ENCODE measurements around the gene CCDC134. TPM values are rescaled to one million over a fixed set of nuclear protein-coding genes. Genes with fewer than 3 reads are reported as not detected.
A peak's percentile ranks its signal among the peaks of the same experiment; 100 is the strongest.
"Not testable (repeated sequence)": the region's sequence is repeated elsewhere in the genome, so short reads cannot be mapped to it uniquely, and the experiment has no call there.

CCDC134 gene
- total and polyA plus RNA-seq, 9 donors, result 1.3 to 13.3 (median 8.7) TPM

DNA sequence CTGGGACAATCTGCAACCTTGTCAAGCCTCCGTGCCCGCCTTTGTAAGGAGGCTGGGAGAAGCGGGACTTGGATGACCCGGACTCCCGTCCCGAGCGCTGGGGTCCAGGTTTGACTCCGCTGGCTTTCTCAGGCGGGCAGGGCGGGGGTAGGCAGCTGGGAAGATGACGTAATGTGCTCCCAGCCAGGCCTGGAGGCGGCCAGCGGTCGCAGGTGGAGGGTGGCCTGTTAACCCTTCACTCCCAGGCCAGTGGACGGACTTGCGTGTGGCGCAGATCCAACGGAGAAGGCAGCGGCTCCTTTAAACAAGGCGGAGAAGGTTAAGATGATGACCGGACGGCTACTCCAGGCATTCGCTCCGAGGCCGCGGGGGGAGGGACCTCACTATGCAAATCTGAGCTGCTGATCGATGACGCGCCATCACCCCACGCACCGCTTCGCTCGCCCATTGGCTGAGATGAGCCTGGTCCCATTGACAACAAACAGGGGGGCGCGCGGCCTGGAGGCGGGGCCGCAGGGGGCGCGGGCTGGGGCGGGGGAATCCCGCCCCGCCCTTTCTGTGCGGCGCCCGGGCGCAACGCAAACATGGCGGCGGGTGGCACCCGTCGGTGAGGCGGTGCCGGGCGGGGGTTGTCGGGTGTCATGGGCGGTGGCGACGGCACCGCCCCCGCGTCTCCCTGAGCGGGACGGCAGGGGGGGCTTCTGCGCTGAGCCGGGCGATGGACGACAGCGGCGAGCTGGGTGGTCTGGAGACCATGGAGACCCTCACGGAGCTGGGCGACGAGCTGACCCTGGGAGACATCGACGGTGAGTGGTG, 32.3 kb downstream of the CCDC134 start, which contains the start of gene SREBF2:
TSS of gene SREBF2 (plus strand) at position 553 of the 816 bp plus-strand sequence. CDS start at position 719, 166 bp downstream.
- TF ChIP-seq EP300 (IDR thresholded peaks at IDR 0.05), result peak; percentile 59
- TF ChIP-seq POLR2A (IDR thresholded peaks at IDR 0.05), result peak; percentile 76
- TF ChIP-seq, protein P1, sequence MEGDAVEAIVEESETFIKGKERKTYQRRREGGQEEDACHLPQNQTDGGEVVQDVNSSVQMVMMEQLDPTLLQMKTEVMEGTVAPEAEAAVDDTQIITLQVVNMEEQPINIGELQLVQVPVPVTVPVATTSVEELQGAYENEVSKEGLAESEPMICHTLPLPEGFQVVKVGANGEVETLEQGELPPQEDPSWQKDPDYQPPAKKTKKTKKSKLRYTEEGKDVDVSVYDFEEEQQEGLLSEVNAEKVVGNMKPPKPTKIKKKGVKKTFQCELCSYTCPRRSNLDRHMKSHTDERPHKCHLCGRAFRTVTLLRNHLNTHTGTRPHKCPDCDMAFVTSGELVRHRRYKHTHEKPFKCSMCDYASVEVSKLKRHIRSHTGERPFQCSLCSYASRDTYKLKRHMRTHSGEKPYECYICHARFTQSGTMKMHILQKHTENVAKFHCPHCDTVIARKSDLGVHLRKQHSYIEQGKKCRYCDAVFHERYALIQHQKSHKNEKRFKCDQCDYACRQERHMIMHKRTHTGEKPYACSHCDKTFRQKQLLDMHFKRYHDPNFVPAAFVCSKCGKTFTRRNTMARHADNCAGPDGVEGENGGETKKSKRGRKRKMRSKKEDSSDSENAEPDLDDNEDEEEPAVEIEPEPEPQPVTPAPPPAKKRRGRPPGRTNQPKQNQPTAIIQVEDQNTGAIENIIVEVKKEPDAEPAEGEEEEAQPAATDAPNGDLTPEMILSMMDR (IDR thresholded peaks at IDR 0.05), result no peak
- Histone ChIP-seq H3K36me3 (no peaks in the 10 kb centered on the region), H3K9me3 (no peaks in the 10 kb centered on the region), H3K4me1 (ENCODE audit: insufficient read depth) (peaks cover 2% of the 10 kb centered on the region), H3K27ac (peak within 1 kb of the TSS; percentile 89 to 98), H3K27me3 (no peaks in the 10 kb centered on the region), H3K4me3 (peak within 1 kb of the TSS; percentile 75)
- WGBS, 3 donors, result 0 to 1% (median 0%) methylated on average over 55 to 75 of the region's 75 CpGs
- intact Hi-C loops (cut with DNase I), result no loop called here
- DNase-seq, result peak; percentile 99 to 100 (median 100)

DNA sequence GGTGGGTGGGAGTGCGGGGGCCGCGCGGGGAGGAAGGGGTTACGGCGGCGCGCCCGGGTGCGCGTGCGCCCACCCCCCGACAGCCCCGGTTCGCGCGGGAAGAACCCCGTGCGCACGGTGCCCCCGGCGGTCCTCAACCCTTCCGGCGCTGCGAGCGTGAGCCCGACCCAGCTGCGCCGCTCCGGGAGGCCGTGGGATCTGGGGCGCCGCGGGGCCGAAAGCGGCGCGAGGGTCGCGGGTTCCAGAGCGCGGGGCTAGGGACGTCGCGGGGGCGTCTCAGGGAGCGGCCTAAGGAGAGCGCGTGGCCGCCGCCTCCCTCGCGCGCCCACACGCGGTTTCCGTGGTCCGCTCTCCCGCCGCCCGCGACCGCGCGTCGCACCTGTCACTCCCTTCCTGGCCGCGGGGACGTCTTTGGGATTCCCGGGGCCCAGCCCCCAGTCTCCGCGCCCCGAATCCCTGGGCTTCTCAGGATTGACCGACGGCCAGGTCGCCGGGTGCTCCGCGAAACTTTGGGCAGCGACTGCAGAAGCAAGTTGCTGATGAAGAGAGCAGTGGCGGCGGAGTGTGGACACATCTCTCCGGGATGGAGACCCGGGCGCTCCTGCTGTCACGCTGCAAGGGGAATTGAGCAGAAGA, 33.0 kb downstream of the CCDC134 start:
- WGBS, 3 donors, result 1% methylated on average over 47 to 85 of the region's 86 CpGs
- Histone ChIP-seq H3K27ac (peak overlapping the region; percentile 89 to 98), H3K36me3 (no peaks in the 10 kb centered on the region), H3K9me3 (no peaks in the 10 kb centered on the region), H3K4me3 (peak overlapping the region; percentile 75), H3K4me1 (ENCODE audit: insufficient read depth) (peaks cover 4% of the 10 kb centered on the region), H3K27me3 (no peaks in the 10 kb centered on the region)
- DNase-seq, result peak; percentile 48 to 68 (median 55)
- no peak for TF ChIP-seq EP300 (IDR thresholded peaks at IDR 0.05)
- no peak for TF ChIP-seq POLR2A (IDR thresholded peaks at IDR 0.05)
- TF ChIP-seq, protein P1 (IDR thresholded peaks at IDR 0.05), result no peak
- intact Hi-C loops (cut with DNase I), result no loop called here

DNA sequence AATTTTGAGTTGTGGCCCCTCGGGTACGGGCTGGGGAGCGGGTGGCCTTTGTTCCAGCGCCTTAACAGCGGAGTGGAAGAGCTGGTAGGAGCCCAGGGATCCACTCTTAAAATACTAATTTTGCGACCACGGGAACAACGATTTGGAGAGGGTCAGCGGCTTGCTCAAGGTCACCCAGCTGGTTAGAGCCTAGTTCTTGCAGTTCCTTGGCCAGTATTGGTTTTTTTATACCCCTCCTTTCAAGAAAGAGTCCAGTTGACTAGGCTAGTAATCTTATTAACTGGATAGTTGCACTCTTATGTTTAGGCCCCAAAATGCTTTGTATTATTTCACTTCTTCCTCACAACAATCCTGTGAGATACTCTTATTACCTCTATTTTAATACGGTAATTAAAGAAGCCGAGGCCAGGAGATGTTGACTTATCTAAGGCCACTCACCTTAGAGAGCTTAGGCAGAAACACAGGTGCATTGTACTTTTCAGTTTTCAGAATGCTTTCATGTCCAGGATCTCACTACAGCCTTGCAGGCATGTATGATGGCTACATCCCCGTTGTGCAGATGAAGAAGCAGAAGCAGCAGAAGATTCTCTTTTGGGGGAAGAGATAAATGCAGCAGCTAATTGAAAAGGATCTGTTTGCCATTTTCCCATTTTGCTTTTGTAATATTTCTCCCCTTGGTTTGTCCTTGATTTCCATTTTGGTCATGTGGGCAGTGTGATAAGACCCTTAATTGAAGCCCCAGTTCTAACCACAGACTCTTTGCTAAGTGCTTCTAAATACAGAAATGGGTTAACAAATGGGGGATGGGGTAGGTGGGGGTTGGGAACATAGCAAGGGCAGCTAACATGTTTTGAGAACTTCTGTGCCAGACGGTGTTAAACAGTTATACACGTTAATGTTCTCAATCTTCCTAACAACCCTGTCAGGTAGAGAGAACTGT, 33.8 kb downstream of the CCDC134 start:
- Histone ChIP-seq H3K4me1 (ENCODE audit: insufficient read depth) (peaks cover 4% of the 10 kb centered on the region), H3K27ac (peak overlapping the region; percentile 89 to 98), H3K9me3 (no peaks in the 10 kb centered on the region), H3K36me3 (no peaks in the 10 kb centered on the region), H3K27me3 (no peaks in the 10 kb centered on the region), H3K4me3 (peak overlapping the region; percentile 75)
- WGBS, 3 donors, result 13 to 15% (median 14%) methylated on average over 14 of the region's 14 CpGs
- no peak for DNase-seq
- intact Hi-C loops (cut with DNase I), result no loop called here
- TF ChIP-seq EP300 (IDR thresholded peaks at IDR 0.05) (no peak), POLR2A (IDR thresholded peaks at IDR 0.05) (no peak)
- TF ChIP-seq, protein P1 (IDR thresholded peaks at IDR 0.05), result no peak

DNA sequence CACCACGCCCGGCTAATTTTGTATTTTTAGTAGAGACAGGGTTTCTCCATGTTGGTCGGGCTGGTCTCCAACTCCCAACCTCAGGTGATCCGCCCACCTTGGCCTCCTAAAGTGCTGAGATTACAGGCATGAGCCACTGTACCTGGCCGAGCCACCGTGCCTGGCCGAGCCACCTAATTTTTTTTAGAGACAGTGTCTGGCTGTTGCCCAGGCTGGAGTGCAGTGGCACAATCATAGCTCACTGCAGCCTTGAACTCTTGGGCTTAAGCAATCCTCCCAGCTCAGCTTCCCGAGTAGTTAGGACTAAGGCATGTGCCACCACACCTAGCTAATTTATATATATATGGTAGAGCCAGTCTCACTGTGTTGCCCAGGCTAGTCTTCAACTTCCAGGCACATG, 35.0 kb downstream of the CCDC134 start:
- intact Hi-C loops (cut with DNase I); H3K36me3 ChIP-seq; H3K27ac ChIP-seq; H3K9me3 ChIP-seq; DNase-seq; H3K27me3 ChIP-seq; H3K4me1 ChIP-seq (ENCODE audit: insufficient read depth); H3K4me3 ChIP-seq: not testable (repeated sequence)
- WGBS, 3 donors, result 83 to 91% (median 86%) methylated on average over 8 of the region's 8 CpGs

Data from ovary (tissue), 9 donors.